ENCODE data around the gene EVC. TPM values are rescaled to one million over a fixed set of nuclear protein-coding genes. Genes with fewer than 3 reads are reported as not detected.

Gene EVC
- total and polyA plus RNA-seq, 2 of the 8 experiments (the other 6 are each of a cell fraction or from before 2014, with no cell fraction given) = 2.6 to 9.8 TPM

GRCh38 chr4:5826437-5827107 is 115.6 kb downstream of the EVC start:
- CTCF ChIA-PET (ENCODE audit: partially characterized antibody) = interaction anchor here (0.5 to 3.0 kb wide), 10 partner anchors 8 to 1247 kb away, joined by 3 to 7 read pairs (median 4); no protein-coding TSS in a partner anchor

More at GRCh38 chr4:5826437-5827107, 115.6 kb downstream of the EVC start:
- DNase-seq (ENCODE audit: low read depth in 1 of 2, low spot score in 2 of 2) (no peak), FAIRE-seq (no peak)
- Histone ChIP-seq H3K4ac (replicated peaks; ENCODE audit: insufficient read length, low read depth, low read length) (no peak overlapping the region), H3K18ac (ENCODE audit: extremely low read depth, low read length) (no peak overlapping the region), H3K4me1 (replicated peaks in 1 of 4; ENCODE audit: control insufficient read depth in 3 of 4, insufficient read depth in 4 of 4, low read length in 3 of 4) (no peaks in the 10 kb centered on the region), H4K8ac (ENCODE audit: extremely low read depth, insufficient read depth, low read length) (no peak overlapping the region), H2BK15ac (ENCODE audit: low read length) (no peak overlapping the region), H2AFZ (ENCODE audit: low read length) (no peak overlapping the region), H4K91ac (replicated peaks; ENCODE audit: insufficient read length, low read length) (no peak overlapping the region), H2BK5ac (ENCODE audit: low read depth, low read length) (no peak overlapping the region), H2BK120ac (replicated peaks; ENCODE audit: low read depth, low read length) (no peak overlapping the region), H3K36me3 (ENCODE audit: control insufficient read depth in 2 of 4, insufficient read depth in 4 of 4, low read length in 3 of 4) (peaks cover 7 to 55% (median 31%) of the 10 kb centered on the region in 4 experiments; a peak in 7 of 8 replicates), H2AK5ac (ENCODE audit: low read depth, low read length) (no peak overlapping the region), H3K23me2 (ENCODE audit: low read depth, low read length) (no peaks in the 10 kb centered on the region), H4K5ac (ENCODE audit: insufficient read length, low read depth, low read length) (no peak overlapping the region), H3K56ac (replicated peaks; ENCODE audit: insufficient read length, low read depth, low read length) (no peak overlapping the region), H3K27ac (ENCODE audit: low read depth, low read length) (no peak overlapping the region), H3K9me3 (ENCODE audit: insufficient read depth in 2 of 2, low read depth in 1 of 2, low read length in 1 of 2) (no peaks in the 10 kb centered on the region), H4K20me1 (replicated peaks in 1 of 2; ENCODE audit: control insufficient read depth in 1 of 2, insufficient read depth in 2 of 2, low read length in 2 of 2) (peaks cover 3 to 31% of the 10 kb centered on the region in 2 experiments), H3K14ac (ENCODE audit: insufficient read length) (no peak overlapping the region), H2BK12ac (ENCODE audit: low read depth, low read length) (no peak overlapping the region), H3K4me2 (ENCODE audit: insufficient read depth in 1 of 2, low read depth in 2 of 2, low read length in 2 of 2) (no peak overlapping the region), H3K4me3 (ENCODE audit: extremely low read depth in 1 of 4, insufficient read depth in 2 of 4, low read depth in 3 of 4, low read length in 4 of 4) (no peak overlapping the region), H2BK20ac (ENCODE audit: low read length) (no peak overlapping the region), H3K23ac (ENCODE audit: insufficient read length) (no peak overlapping the region), H3K9ac (replicated peaks in 1 of 4; ENCODE audit: extremely low read depth in 1 of 4, low read depth in 3 of 4, low read length in 3 of 4) (no peak overlapping the region), H3K27me3 (replicated peaks in 1 of 4; ENCODE audit: control insufficient read depth in 3 of 4, extremely low read depth in 1 of 4, insufficient read depth in 3 of 4, low read length in 3 of 4) (no peaks in the 10 kb centered on the region; a peak in 1 of 7 replicates), H3K79me1 (ENCODE audit: low read depth, low read length) (peaks cover 2% of the 10 kb centered on the region), H3K79me2 (ENCODE audit: control insufficient read depth in 1 of 2, insufficient read depth in 2 of 2, low read length in 2 of 2) (no peaks in the 10 kb centered on the region)
- TF ChIP-seq POLR2AphosphoS5 (IDR thresholded peaks at IDR 0.05; ENCODE audit: low read depth, low read length) = peak; percentile 47
- no peak for TF ChIP-seq HDAC2 (IDR thresholded peaks at IDR 0.05; ENCODE audit: borderline replicate concordance in 1 of 2, low read depth in 2 of 2, low read length in 2 of 2)
- TF ChIP-seq E2F6 (IDR thresholded peaks at IDR 0.05) = no peak
- POLR2A ChIA-PET (ENCODE audit: partially characterized antibody) = interaction anchor here (0.8 kb wide), 1 partner anchor 60 kb away, joined by 3 read pairs; no protein-coding TSS in a partner anchor
- 88% methylated on average over 4 of the region's 5 CpGs; no CpG with 5 or more reads in 1 of the 2 experiments for WGBS, 2 experiments (ENCODE audit: extremely low coverage in 1 of 2, insufficient coverage in 1 of 2, insufficient read length in 1 of 2, insufficient replicate concordance in 2 of 2, low coverage in 1 of 2, low lambda C conversion rate in 2 of 2, missing lambda C conversion rate in 1 of 2)

All from H1 (cell line).